SK-N-SH (cell line): Measurements from ENCODE around the gene ZNF407. TPM values are rescaled to one million over a fixed set of nuclear protein-coding genes. Genes with fewer than 3 reads are reported as not detected.
"Not testable (repeated sequence)": the region's sequence is repeated elsewhere in the genome, so short reads cannot be mapped to it uniquely, and the experiment has no call there.

Experiments used
- CTCF ChIA-PET: fragments of 300-600, 350-600 bp; formaldehyde crosslinking; extraction: SDS; loops from one replicate; lab custom pipeline; 2021; lab: Yijun Ruan, JAX
- POLR2A ChIA-PET: fragments of 350-600 bp; sonication (Branson Sonifier 250); formaldehyde crosslinking; extraction: SDS; loops from one replicate; lab custom pipeline; 2020; ENCODE audit warnings: antibody characterized with exemption, inconsistent platforms; lab: Yijun Ruan, JAX
- DNase-seq: peaks from one replicate; pipeline ENCODE4 v3.0.0; 2012
- H2AFZ ChIP-seq: fragments of 200-600 bp; sonication (generic); 2 replicates; pipeline ENCODE4 v1.8.1; 2016; ENCODE audit warnings: antibody characterized with exemption, mild to moderate bottlenecking, low read depth
- H3F3A ChIP-seq: fragments of 200-600 bp; sonication (generic); replicated peaks from 2 replicates; pipeline ENCODE3; 2016; ENCODE audit warnings: antibody characterized with exemption, mild to moderate bottlenecking; ENCODE audit not compliant: insufficient read depth
- H3K27ac ChIP-seq, 2 experiments: fragments of 200-500 bp in 1 of 2; fragments of 200-600 bp in 1 of 2; sonication (Bioruptor generic) in 1 of 2; sonication (generic), shearing (Covaris generic) in 1 of 2; 2 replicates each; pipeline versions ENCODE4 v1.5.1 to v1.6.1; 2014 to 2016; ENCODE audit warnings: low read depth in 2 of 2, inconsistent platforms in 1 of 2, low read length in 1 of 2, mild to moderate bottlenecking in 1 of 2, mixed read lengths in 1 of 2
- H3K27me3 ChIP-seq: fragments of 200-600 bp; sonication (generic), shearing (Covaris generic); 2 replicates; pipeline ENCODE4 v1.6.1; 2016; ENCODE audit warnings: mixed run types; ENCODE audit not compliant: insufficient read depth
- H3K36me3 ChIP-seq, 2 experiments: fragments of 200-500 bp in 1 of 2; fragments of 200-600 bp in 1 of 2; sonication (Bioruptor generic) in 1 of 2; sonication (generic) in 1 of 2; replicated peaks in 1 of 2; 2 replicates each; pipeline versions ENCODE3 to v1.5.1; 2014 to 2016; ENCODE audit warnings: low read length in 1 of 2, mild to moderate bottlenecking in 1 of 2; ENCODE audit not compliant: insufficient read depth in 2 of 2, control insufficient read depth in 1 of 2
- H3K4me1 ChIP-seq, 2 experiments: fragments of 200-500 bp in 1 of 2; fragments of 200-600 bp in 1 of 2; sonication (Bioruptor generic) in 1 of 2; sonication (generic), shearing (Covaris generic) in 1 of 2; 2 replicates each; pipeline versions ENCODE4 v1.5.1 to v1.6.1; 2014 to 2016; ENCODE audit warnings: low read depth in 1 of 2, low read length in 1 of 2, mixed run types in 1 of 2; ENCODE audit not compliant: insufficient read depth in 2 of 2, control insufficient read depth in 1 of 2
- H3K4me2 ChIP-seq: fragments of 200-600 bp; sonication (generic), shearing (Covaris generic); 2 replicates; pipeline ENCODE4 v1.6.1; 2017; ENCODE audit warnings: mixed run types
- H3K4me3 ChIP-seq, 2 experiments: fragments of 200-500 bp in 1 of 2; fragments of 200-600 bp in 1 of 2; sonication (Bioruptor generic) in 1 of 2; sonication (generic), shearing (Covaris generic) in 1 of 2; 2 replicates each; pipeline versions ENCODE4 v1.5.1 to v1.8.1; 2014 to 2016; ENCODE audit warnings: low read depth in 2 of 2, inconsistent platforms in 1 of 2, low read length in 1 of 2, mild to moderate bottlenecking in 1 of 2, mixed read lengths in 1 of 2, moderate library complexity in 1 of 2
- H3K79me2 ChIP-seq: fragments of 200-600 bp; sonication (generic); 2 replicates; pipeline ENCODE4 v1.8.1; 2017; ENCODE audit warnings: mild to moderate bottlenecking; ENCODE audit not compliant: insufficient read depth
- H3K9ac ChIP-seq: fragments of 200-600 bp; sonication (generic); 2 replicates; pipeline ENCODE4 v1.6.1; 2017; ENCODE audit warnings: mixed run types
- H3K9me2 ChIP-seq: fragments of 200-600 bp; sonication (generic); 2 replicates; pipeline ENCODE4 v1.6.1; 2017; ENCODE audit warnings: mixed run types
- H3K9me3 ChIP-seq: fragments of 200-600 bp; sonication (generic); 2 replicates; pipeline ENCODE4 v1.6.1; 2017; ENCODE audit warnings: mixed run types, mild to moderate bottlenecking, moderate library complexity
- H4K20me1 ChIP-seq: fragments of 200-600 bp; sonication (generic); 2 replicates; pipeline ENCODE4 v1.6.1; 2017; ENCODE audit warnings: mild to moderate bottlenecking, mixed run types; ENCODE audit not compliant: insufficient read depth
- ELF1 ChIP-seq: IDR thresholded peaks from 2 replicates; pipeline ENCODE4 v1.4.0; 2012
- EP300 ChIP-seq, 2 experiments: IDR thresholded peaks; 2 replicates each; pipeline versions ENCODE4 v1.4.0 to v1.6.1; 2012; ENCODE audit warnings: borderline replicate concordance in 1 of 2, low read depth in 1 of 2, low read length in 1 of 2
- FOSL2 ChIP-seq: IDR thresholded peaks from 2 replicates; pipeline ENCODE4 v1.4.0; 2012; ENCODE audit warnings: low read depth, mild to moderate bottlenecking, moderate library complexity, borderline replicate concordance
- FOXJ3 ChIP-seq: sonication (generic); formaldehyde crosslinking; IDR thresholded peaks from 2 replicates; pipeline ENCODE4 v1.5.1; 2020; ENCODE audit warnings: mild to moderate bottlenecking, missing genetic modification reagents
- GABPA ChIP-seq: IDR thresholded peaks from 2 replicates; pipeline ENCODE4 v1.4.0; 2012; ENCODE audit warnings: low read depth, mild to moderate bottlenecking
- JUND ChIP-seq: IDR thresholded peaks from 2 replicates; pipeline ENCODE4 v1.4.0; 2012
- RCOR1 ChIP-seq: fragments of 150-350 bp; IDR thresholded peaks from 2 replicates; pipeline ENCODE4 v1.6.1; 2017; ENCODE audit warnings: antibody characterized with exemption, low read length
- RFX5 ChIP-seq: IDR thresholded peaks from 2 replicates; pipeline ENCODE4 v1.6.1; 2012; ENCODE audit warnings: mild to moderate bottlenecking, improper control_type of control experiment, low read length
- SIN3A ChIP-seq: IDR thresholded peaks from 2 replicates; pipeline ENCODE4 v1.6.1; 2012; ENCODE audit warnings: low read depth, mild to moderate bottlenecking, low read length, moderate library complexity, borderline replicate concordance
- SMC3 ChIP-seq: IDR thresholded peaks from 2 replicates; pipeline ENCODE4 v1.6.1; 2012; ENCODE audit warnings: low read depth, low read length, improper control_type of control experiment
- TCF12 ChIP-seq: IDR thresholded peaks from 2 replicates; pipeline ENCODE4 v1.4.0; 2012
- TEAD4 ChIP-seq: IDR thresholded peaks from 2 replicates; pipeline ENCODE4 v1.4.0; 2012; ENCODE audit warnings: mild to moderate bottlenecking, borderline replicate concordance; ENCODE audit not compliant: insufficient read depth
- YY1 ChIP-seq: IDR thresholded peaks from 2 replicates; pipeline ENCODE4 v1.4.0; 2012; ENCODE audit warnings: low read depth, mild to moderate bottlenecking
- WGBS: methylation state at CpG from one replicate; pipeline ENCODE4 v1.1.6; 2017; ENCODE audit warnings: low lambda C conversion rate; 5-methylcytosine and 5-hydroxymethylcytosine counted together
- polyA plus RNA-seq, 3 experiments: library from polyadenylated mRNA; depleted of rRNA; stranded (reverse); fragments of >200 nt; gene quantifications; 2 replicates each; pipeline ENCODE4 v1.2.3, GENCODE V29; 2012
- TF ChIP-seq, protein P1 (sequence below): fragments of 200-600 bp; sonication (generic); IDR thresholded peaks from 2 replicates; pipeline ENCODE4 v1.6.1; 2017; ENCODE audit warnings: antibody characterized with exemption, mild to moderate bottlenecking, moderate library complexity

Gene ZNF407
- polyA plus RNA-seq, 1 of the 3 experiments (the other 2 are of a cell fraction), result 2.6 TPM

DNA sequence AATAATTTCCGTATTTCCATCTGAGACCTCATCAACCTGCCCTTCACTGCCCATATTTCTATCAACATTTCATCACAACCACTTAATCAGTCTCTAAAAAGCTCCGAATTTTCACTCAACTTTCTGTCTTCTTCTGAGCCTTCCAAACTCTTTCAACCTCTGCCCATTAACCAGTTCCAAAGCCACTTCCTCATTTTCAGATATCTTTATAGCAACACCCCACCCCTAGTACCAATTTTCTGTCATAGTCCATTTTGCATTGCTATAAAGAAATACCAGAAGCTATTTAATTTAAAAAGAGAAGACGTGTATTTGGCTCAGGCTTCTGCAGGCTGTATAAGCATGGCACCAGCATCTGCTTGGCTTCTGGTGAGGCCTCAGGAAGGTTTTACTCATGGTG, 504.2 kb downstream of the ZNF407 start:
- ChIA-PET POLR2A (no interaction called here), CTCF (no interaction called here)
- no peaks in the 10 kb centered on the region for H3K9me2 ChIP-seq

DNA sequence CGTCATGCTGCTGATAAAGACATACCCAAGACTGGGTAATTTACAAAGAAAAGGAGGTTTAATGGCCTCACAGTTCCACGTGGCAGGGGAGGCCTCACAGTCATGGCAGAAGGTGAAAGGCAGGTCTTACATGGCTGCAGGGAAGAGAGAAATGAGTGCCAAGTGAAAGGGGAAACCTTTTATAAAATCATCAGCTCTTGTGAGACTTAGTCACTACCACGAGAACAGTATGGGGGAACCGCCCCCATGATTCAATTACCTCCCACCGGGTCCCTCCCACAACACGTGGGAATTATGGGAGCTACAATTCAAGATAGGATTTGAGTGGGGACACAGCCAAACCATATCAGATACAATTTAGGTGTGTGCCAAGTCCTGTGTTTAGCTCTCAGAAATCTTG, 506.4 kb downstream of the ZNF407 start:
- H3K79me2 ChIP-seq, H2AFZ ChIP-seq, H3K9ac ChIP-seq, H3K27ac ChIP-seq, DNase-seq, H3K36me3 ChIP-seq, H3K4me3 ChIP-seq, H4K20me1 ChIP-seq, H3K9me2 ChIP-seq, H3K4me1 ChIP-seq, H3K27me3 ChIP-seq, H3K4me2 ChIP-seq, H3K9me3 ChIP-seq, H3F3A ChIP-seq, POLR2A ChIA-PET: not testable (repeated sequence)
- CTCF ChIA-PET, result interaction anchor here (0.9 kb wide), 1 partner anchor 10 kb away, joined by 3 read pairs; no protein-coding TSS in a partner anchor
- 31% methylated on average over 6 of the region's 6 CpGs for WGBS

More for the DNA sequence above, 504.2 kb downstream of the ZNF407 start:
- TF ChIP-seq GABPA, result no peak
- TF ChIP-seq SIN3A, result no peak
- TF ChIP-seq, protein P1, sequence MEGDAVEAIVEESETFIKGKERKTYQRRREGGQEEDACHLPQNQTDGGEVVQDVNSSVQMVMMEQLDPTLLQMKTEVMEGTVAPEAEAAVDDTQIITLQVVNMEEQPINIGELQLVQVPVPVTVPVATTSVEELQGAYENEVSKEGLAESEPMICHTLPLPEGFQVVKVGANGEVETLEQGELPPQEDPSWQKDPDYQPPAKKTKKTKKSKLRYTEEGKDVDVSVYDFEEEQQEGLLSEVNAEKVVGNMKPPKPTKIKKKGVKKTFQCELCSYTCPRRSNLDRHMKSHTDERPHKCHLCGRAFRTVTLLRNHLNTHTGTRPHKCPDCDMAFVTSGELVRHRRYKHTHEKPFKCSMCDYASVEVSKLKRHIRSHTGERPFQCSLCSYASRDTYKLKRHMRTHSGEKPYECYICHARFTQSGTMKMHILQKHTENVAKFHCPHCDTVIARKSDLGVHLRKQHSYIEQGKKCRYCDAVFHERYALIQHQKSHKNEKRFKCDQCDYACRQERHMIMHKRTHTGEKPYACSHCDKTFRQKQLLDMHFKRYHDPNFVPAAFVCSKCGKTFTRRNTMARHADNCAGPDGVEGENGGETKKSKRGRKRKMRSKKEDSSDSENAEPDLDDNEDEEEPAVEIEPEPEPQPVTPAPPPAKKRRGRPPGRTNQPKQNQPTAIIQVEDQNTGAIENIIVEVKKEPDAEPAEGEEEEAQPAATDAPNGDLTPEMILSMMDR, result no peak
- no peak for TF ChIP-seq SMC3
- TF ChIP-seq TCF12, result no peak
- no peak for TF ChIP-seq EP300 (IDR thresholded peaks at IDR 0.05; ENCODE audit: borderline replicate concordance in 1 of 2, low read depth in 1 of 2, low read length in 1 of 2)
- TF ChIP-seq FOXJ3 (CRISPR knock-in tag), result no peak
- TF ChIP-seq TEAD4, result no peak
- no peak for TF ChIP-seq FOSL2
- TF ChIP-seq RCOR1, result no peak
- TF ChIP-seq YY1, result no peak
- H3K27me3 ChIP-seq, result no peaks in the 10 kb centered on the region
- H3K4me1 ChIP-seq, result peaks cover 0 to 4% of the 10 kb centered on the region in 2 experiments; a peak in 1 of 4 replicates
- no peak for DNase-seq
- H3K4me3 ChIP-seq, result no peak overlapping the region
- no peaks in the 10 kb centered on the region for H3F3A ChIP-seq
- H2AFZ ChIP-seq, result no peak overlapping the region
- WGBS, result 26% methylated on average over 3 of the region's 3 CpGs
- no peaks in the 10 kb centered on the region for H3K9me3 ChIP-seq
- H4K20me1 ChIP-seq, result no peaks in the 10 kb centered on the region
- H3K27ac ChIP-seq, result no peak overlapping the region
- H3K79me2 ChIP-seq, result no peaks in the 10 kb centered on the region
- no peaks in the 10 kb centered on the region for H3K36me3 ChIP-seq
- H3K4me2 ChIP-seq, result no peak overlapping the region
- H3K9ac ChIP-seq, result no peak overlapping the region

DNA sequence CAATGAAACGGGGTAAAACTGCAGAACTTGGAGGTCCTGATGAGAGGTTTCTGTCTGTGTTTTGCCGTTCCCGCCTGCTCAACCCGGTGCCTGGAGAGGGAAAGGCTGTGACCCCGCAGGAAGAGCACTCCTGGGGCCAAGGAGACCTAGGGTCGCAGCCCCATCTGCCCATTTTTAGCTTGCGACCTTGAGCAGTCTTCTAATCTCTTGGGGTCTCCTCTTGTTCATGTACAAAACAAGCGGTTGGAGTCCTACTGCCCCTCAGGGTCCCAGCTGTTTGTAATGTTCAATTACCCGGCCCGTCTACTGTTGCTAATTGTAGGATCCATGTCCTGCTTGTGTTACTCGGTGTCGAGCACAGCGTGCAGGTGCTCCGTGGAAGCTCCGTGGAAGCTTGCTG, 506.8 kb downstream of the ZNF407 start:
- Histone ChIP-seq H3K4me2 (no peak overlapping the region), H3F3A (no peaks in the 10 kb centered on the region), H3K9me2 (no peaks in the 10 kb centered on the region), H3K27me3 (no peaks in the 10 kb centered on the region), H3K36me3 (no peaks in the 10 kb centered on the region), H2AFZ (no peak overlapping the region), H3K4me3 (no peak overlapping the region), H3K79me2 (no peaks in the 10 kb centered on the region), H4K20me1 (no peaks in the 10 kb centered on the region), H3K9me3 (no peaks in the 10 kb centered on the region), H3K27ac (no peak overlapping the region), H3K4me1 (peaks cover 0 to 4% of the 10 kb centered on the region in 2 experiments; a peak in 1 of 4 replicates), H3K9ac (no peak overlapping the region)
- POLR2A ChIA-PET, result no interaction called here
- no peak for DNase-seq
- CTCF ChIA-PET, result interaction anchor here (0.9 kb wide), 1 partner anchor 11 kb away, joined by 3 read pairs; no protein-coding TSS in a partner anchor
- TF ChIP-seq ELF1 (no peak), YY1 (no peak), JUND (no peak), RFX5 (no peak), TCF12 (no peak)
- WGBS, result 81% methylated on average over 13 of the region's 15 CpGs
